ENCODE measurements around the gene ZYX. TPM values are rescaled to one million over a fixed set of nuclear protein-coding genes. Genes with fewer than 3 reads are reported as not detected.

Gene ZYX
- total and polyA plus RNA-seq, 2 of the 13 experiments (the other 11 are each of a cell fraction or from before 2014, with no cell fraction given) = 9.9 to 13.7 TPM

DNA sequence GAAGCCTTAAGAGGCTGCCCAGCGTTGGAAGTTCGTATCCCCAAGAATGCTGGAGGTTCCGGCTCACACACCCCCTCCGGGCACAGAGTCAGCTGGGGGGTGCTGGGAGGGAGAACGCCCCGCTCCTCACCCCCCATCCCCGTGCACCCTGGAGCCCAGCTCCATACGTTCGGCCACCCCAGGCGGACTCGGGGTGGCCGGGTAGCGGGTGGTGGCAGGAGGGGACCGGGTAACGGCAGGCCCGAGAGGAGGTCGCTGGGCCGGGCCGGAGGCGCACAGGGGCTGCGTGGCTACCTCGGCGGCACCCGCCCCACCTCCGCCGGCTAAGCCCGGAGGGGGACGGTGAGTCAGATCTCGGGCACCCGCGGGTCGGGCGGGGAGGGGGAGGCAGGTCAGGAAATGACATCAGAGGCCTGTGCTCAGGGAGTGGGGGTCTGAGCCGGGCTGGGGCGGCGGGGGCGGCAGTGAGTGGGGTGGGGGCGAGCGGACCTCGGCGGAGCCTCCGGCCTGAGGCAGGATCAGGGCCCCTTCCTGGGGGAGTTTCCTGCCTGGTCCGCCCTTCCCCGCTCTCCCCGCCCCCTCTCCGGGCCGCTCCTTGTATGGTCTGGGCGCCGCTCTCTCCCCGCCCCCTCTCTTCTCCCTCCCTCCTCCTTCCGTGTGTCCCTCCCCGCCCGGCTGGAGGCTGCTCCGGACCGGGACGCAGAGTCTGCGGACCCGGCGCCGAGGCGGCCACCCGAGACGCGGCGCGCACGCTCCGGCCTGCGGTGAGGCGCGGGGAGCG, at the start of gene ZYX (continued):
- TF ChIP-seq, protein P1, sequence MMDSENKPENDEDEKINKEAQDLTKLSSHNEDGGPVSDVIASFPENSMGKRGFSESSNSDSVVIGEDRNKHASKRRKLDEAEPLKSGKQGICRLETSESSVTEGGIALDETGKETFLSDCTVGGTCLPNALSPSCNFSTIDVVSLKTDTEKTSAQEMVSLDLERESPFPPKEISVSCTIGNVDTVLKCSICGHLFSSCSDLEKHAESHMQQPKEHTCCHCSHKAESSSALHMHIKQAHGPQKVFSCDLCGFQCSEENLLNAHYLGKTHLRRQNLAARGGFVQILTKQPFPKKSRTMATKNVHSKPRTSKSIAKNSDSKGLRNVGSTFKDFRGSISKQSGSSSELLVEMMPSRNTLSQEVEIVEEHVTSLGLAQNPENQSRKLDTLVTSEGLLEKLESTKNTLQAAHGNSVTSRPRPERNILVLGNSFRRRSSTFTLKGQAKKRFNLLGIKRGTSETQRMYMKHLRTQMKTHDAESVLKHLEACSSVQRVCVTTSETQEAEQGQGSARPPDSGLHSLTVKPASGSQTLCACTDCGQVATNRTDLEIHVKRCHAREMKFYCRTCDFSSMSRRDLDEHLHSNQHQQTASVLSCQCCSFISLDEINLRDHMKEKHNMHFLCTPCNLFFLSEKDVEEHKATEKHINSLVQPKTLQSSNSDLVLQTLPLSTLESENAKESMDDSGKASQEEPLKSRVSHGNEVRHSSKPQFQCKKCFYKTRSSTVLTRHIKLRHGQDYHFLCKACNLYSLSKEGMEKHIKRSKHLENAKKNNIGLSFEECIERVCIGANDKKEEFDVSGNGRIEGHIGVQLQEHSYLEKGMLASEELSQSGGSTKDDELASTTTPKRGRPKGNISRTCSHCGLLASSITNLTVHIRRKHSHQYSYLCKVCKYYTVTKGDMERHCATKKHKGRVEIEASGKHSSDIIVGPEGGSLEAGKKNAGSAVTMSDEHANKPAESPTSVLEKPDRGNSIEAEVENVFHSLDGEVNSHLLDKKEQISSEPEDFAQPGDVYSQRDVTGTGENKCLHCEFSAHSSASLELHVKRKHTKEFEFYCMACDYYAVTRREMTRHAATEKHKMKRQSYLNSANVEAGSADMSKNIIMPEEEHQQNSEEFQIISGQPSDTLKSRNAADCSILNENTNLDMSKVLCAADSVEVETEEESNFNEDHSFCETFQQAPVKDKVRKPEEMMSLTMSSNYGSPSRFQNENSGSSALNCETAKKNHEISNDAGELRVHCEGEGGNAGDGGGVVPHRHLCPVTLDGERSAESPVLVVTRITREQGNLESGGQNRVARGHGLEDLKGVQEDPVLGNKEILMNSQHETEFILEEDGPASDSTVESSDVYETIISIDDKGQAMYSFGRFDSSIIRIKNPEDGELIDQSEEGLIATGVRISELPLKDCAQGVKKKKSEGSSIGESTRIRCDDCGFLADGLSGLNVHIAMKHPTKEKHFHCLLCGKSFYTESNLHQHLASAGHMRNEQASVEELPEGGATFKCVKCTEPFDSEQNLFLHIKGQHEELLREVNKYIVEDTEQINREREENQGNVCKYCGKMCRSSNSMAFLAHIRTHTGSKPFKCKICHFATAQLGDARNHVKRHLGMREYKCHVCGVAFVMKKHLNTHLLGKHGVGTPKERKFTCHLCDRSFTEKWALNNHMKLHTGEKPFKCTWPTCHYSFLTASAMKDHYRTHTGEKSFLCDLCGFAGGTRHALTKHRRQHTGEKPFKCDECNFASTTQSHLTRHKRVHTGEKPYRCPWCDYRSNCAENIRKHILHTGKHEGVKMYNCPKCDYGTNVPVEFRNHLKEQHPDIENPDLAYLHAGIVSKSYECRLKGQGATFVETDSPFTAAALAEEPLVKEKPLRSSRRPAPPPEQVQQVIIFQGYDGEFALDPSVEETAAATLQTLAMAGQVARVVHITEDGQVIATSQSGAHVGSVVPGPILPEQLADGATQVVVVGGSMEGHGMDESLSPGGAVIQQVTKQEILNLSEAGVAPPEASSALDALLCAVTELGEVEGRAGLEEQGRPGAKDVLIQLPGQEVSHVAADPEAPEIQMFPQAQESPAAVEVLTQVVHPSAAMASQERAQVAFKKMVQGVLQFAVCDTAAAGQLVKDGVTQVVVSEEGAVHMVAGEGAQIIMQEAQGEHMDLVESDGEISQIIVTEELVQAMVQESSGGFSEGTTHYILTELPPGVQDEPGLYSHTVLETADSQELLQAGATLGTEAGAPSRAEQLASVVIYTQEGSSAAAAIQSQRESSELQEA (CRISPR knock-in tag; IDR thresholded peaks at IDR 0.05; ENCODE audit: not compliant biosample characterization) = no peak
- TF ChIP-seq SP5 (CRISPR knock-in tag; IDR thresholded peaks at IDR 0.05; ENCODE audit: borderline replicate concordance, low read depth) = peak; percentile 54; the same call in 1 of the 2 replicates
- TF ChIP-seq, protein P2, sequence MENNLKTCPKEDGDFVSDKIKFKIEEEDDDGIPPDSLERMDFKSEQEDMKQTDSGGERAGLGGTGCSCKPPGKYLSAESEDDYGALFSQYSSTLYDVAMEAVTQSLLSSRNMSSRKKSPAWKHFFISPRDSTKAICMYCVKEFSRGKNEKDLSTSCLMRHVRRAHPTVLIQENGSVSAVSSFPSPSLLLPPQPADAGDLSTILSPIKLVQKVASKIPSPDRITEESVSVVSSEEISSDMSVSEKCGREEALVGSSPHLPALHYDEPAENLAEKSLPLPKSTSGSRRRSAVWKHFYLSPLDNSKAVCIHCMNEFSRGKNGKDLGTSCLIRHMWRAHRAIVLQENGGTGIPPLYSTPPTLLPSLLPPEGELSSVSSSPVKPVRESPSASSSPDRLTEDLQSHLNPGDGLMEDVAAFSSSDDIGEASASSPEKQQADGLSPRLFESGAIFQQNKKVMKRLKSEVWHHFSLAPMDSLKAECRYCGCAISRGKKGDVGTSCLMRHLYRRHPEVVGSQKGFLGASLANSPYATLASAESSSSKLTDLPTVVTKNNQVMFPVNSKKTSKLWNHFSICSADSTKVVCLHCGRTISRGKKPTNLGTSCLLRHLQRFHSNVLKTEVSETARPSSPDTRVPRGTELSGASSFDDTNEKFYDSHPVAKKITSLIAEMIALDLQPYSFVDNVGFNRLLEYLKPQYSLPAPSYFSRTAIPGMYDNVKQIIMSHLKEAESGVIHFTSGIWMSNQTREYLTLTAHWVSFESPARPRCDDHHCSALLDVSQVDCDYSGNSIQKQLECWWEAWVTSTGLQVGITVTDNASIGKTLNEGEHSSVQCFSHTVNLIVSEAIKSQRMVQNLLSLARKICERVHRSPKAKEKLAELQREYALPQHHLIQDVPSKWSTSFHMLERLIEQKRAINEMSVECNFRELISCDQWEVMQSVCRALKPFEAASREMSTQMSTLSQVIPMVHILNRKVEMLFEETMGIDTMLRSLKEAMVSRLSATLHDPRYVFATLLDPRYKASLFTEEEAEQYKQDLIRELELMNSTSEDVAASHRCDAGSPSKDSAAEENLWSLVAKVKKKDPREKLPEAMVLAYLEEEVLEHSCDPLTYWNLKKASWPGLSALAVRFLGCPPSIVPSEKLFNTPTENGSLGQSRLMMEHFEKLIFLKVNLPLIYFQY (CRISPR knock-in tag; IDR thresholded peaks at IDR 0.05; ENCODE audit: borderline replicate concordance) = no peak
- TF ChIP-seq TAF1 (CRISPR knock-in tag; IDR thresholded peaks at IDR 0.05) = 0 out of 2 replicates have a peak, but pooled peaks have one; percentile 47
- TF ChIP-seq ZFP90 (CRISPR knock-in tag; IDR thresholded peaks at IDR 0.05; ENCODE audit: borderline replicate concordance) = 0 out of 2 replicates have a peak, but pooled peaks have one; percentile 45
- no peak for TF ChIP-seq RFX1 (IDR thresholded peaks at IDR 0.05)
- peak; percentile 20 for TF ChIP-seq ASH2L (IDR thresholded peaks at IDR 0.05; ENCODE audit: insufficient read length, low read depth, low read length)
- 0 out of 2 replicates have a peak, but pooled peaks have one; percentile 27 for TF ChIP-seq SPEN (CRISPR knock-in tag; IDR thresholded peaks at IDR 0.05; ENCODE audit: low read depth)
- TF ChIP-seq, protein P3, sequence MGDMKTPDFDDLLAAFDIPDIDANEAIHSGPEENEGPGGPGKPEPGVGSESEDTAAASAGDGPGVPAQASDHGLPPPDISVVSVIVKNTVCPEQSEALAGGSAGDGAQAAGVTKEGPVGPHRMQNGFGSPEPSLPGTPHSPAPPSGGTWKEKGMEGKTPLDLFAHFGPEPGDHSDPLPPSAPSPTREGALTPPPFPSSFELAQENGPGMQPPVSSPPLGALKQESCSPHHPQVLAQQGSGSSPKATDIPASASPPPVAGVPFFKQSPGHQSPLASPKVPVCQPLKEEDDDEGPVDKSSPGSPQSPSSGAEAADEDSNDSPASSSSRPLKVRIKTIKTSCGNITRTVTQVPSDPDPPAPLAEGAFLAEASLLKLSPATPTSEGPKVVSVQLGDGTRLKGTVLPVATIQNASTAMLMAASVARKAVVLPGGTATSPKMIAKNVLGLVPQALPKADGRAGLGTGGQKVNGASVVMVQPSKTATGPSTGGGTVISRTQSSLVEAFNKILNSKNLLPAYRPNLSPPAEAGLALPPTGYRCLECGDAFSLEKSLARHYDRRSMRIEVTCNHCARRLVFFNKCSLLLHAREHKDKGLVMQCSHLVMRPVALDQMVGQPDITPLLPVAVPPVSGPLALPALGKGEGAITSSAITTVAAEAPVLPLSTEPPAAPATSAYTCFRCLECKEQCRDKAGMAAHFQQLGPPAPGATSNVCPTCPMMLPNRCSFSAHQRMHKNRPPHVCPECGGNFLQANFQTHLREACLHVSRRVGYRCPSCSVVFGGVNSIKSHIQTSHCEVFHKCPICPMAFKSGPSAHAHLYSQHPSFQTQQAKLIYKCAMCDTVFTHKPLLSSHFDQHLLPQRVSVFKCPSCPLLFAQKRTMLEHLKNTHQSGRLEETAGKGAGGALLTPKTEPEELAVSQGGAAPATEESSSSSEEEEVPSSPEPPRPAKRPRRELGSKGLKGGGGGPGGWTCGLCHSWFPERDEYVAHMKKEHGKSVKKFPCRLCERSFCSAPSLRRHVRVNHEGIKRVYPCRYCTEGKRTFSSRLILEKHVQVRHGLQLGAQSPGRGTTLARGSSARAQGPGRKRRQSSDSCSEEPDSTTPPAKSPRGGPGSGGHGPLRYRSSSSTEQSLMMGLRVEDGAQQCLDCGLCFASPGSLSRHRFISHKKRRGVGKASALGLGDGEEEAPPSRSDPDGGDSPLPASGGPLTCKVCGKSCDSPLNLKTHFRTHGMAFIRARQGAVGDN (CRISPR knock-in tag; IDR thresholded peaks at IDR 0.05) = peak; percentile 74
- no peak for TF ChIP-seq FOXK1 (CRISPR knock-in tag; IDR thresholded peaks at IDR 0.05; ENCODE audit: borderline replicate concordance, low read depth)

Measured in HepG2 (cell line).